Measurements from ENCODE around the gene TPSD1. TPM values are rescaled to one million over a fixed set of nuclear protein-coding genes. Genes with fewer than 3 reads are reported as not detected.

Gene TPSD1
- total and polyA plus RNA-seq, 10 of the 15 experiments (the other 5 are each of a cell fraction or from before 2014, with no cell fraction given): not detected

DNA sequence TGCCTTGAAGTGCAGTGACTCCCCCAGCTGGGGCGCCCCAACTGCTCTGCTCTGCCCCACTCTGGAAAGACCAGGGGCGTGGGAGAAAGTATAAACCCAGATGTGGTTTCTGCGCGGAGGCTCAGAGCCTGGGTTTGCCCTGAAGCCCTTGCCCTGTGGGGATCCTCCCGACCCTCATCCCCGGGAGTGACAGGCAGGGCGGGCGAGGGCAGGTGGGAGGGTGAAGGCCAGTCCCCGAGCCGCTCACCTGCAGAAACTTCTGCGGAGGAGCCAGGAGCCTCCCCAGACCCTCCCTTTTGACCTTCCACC lies 3.8 kb downstream of the TPSD1 start (continued):
- TF ChIP-seq, protein P1, sequence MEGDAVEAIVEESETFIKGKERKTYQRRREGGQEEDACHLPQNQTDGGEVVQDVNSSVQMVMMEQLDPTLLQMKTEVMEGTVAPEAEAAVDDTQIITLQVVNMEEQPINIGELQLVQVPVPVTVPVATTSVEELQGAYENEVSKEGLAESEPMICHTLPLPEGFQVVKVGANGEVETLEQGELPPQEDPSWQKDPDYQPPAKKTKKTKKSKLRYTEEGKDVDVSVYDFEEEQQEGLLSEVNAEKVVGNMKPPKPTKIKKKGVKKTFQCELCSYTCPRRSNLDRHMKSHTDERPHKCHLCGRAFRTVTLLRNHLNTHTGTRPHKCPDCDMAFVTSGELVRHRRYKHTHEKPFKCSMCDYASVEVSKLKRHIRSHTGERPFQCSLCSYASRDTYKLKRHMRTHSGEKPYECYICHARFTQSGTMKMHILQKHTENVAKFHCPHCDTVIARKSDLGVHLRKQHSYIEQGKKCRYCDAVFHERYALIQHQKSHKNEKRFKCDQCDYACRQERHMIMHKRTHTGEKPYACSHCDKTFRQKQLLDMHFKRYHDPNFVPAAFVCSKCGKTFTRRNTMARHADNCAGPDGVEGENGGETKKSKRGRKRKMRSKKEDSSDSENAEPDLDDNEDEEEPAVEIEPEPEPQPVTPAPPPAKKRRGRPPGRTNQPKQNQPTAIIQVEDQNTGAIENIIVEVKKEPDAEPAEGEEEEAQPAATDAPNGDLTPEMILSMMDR (IDR thresholded peaks at IDR 0.05 in 2 of 3, conservative IDR thresholded peaks at IDR 0.05 in 1 of 3; ENCODE audit: control insufficient read depth in 2 of 3, extremely low read depth in 1 of 3, insufficient read depth in 1 of 3, low read depth in 3 of 3, low read length in 3 of 3): no peak
- TF ChIP-seq, protein P2, sequence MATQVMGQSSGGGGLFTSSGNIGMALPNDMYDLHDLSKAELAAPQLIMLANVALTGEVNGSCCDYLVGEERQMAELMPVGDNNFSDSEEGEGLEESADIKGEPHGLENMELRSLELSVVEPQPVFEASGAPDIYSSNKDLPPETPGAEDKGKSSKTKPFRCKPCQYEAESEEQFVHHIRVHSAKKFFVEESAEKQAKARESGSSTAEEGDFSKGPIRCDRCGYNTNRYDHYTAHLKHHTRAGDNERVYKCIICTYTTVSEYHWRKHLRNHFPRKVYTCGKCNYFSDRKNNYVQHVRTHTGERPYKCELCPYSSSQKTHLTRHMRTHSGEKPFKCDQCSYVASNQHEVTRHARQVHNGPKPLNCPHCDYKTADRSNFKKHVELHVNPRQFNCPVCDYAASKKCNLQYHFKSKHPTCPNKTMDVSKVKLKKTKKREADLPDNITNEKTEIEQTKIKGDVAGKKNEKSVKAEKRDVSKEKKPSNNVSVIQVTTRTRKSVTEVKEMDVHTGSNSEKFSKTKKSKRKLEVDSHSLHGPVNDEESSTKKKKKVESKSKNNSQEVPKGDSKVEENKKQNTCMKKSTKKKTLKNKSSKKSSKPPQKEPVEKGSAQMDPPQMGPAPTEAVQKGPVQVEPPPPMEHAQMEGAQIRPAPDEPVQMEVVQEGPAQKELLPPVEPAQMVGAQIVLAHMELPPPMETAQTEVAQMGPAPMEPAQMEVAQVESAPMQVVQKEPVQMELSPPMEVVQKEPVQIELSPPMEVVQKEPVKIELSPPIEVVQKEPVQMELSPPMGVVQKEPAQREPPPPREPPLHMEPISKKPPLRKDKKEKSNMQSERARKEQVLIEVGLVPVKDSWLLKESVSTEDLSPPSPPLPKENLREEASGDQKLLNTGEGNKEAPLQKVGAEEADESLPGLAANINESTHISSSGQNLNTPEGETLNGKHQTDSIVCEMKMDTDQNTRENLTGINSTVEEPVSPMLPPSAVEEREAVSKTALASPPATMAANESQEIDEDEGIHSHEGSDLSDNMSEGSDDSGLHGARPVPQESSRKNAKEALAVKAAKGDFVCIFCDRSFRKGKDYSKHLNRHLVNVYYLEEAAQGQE (IDR thresholded peaks at IDR 0.05; ENCODE audit: low read depth, low read length): no peak
- TF ChIP-seq, protein P3, sequence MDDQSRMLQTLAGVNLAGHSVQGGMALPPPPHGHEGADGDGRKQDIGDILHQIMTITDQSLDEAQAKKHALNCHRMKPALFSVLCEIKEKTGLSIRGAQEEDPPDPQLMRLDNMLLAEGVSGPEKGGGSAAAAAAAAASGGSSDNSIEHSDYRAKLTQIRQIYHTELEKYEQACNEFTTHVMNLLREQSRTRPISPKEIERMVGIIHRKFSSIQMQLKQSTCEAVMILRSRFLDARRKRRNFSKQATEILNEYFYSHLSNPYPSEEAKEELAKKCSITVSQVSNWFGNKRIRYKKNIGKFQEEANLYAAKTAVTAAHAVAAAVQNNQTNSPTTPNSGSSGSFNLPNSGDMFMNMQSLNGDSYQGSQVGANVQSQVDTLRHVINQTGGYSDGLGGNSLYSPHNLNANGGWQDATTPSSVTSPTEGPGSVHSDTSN (IDR thresholded peaks at IDR 0.05; ENCODE audit: insufficient replicate concordance, low read depth, low read length): no peak
- TF ChIP-seq EED (IDR thresholded peaks at IDR 0.05; ENCODE audit: low read depth) (no peak), SREBF2 (IDR thresholded peaks at IDR 0.05; ENCODE audit: low read length) (no peak), MTA3 (IDR thresholded peaks at IDR 0.05; ENCODE audit: borderline replicate concordance, low read length) (no peak), SUZ12 (IDR thresholded peaks at IDR 0.05; ENCODE audit: unreplicated experiment) (no peak), ZNF384 (IDR thresholded peaks at IDR 0.05; ENCODE audit: borderline replicate concordance, low read depth, low read length) (no peak), EGR1 (IDR thresholded peaks at IDR 0.05; ENCODE audit: borderline replicate concordance in 1 of 2, low read depth in 2 of 2, low read length in 2 of 2) (no peak), MEF2B (IDR thresholded peaks at IDR 0.05; ENCODE audit: partially characterized antibody, poor library complexity, severe bottlenecking) (no peak), PAX8 (IDR thresholded peaks at IDR 0.05) (no peak), MYC (IDR thresholded peaks at IDR 0.05; ENCODE audit: insufficient read depth, insufficient read length, insufficient replicate concordance, low read length, severe bottlenecking) (no peak), SMARCA5 (IDR thresholded peaks at IDR 0.05) (no peak), BHLHE40 (IDR thresholded peaks at IDR 0.05; ENCODE audit: borderline replicate concordance in 1 of 2, low read depth in 2 of 2, low read length in 1 of 2) (no peak)
